ENCODE results near the gene PRR16.

Gene PRR16

GRCh38 chr5:120449501-120449900 lies 14.6 kb upstream of the PRR16 start:
- H3K9ac ChIP-seq (ENCODE audit: low read length), result no peak overlapping the region
- no peak for TF ChIP-seq EZH2phosphoT487 (conservative IDR thresholded peaks at IDR 0.05; ENCODE audit: low read length)
- no peak for TF ChIP-seq CTCF (IDR thresholded peaks at IDR 0.05; ENCODE audit: insufficient read depth, low read length, poor library complexity, severe bottlenecking)
- H3K79me2 ChIP-seq (ENCODE audit: insufficient read depth, low read length), result no peaks in the 10 kb centered on the region
- no peak overlapping the region for H3K4me2 ChIP-seq (ENCODE audit: low read depth, low read length, poor library complexity, severe bottlenecking)
- no peaks in the 10 kb centered on the region for H3K9me2 ChIP-seq (replicated peaks; ENCODE audit: insufficient read depth, low read length)
- H3K4me3 ChIP-seq (ENCODE audit: insufficient read depth, low read length, poor library complexity, severe bottlenecking), result no peak overlapping the region
- H2AFZ ChIP-seq (ENCODE audit: low read depth, low read length, severe bottlenecking), result no peak overlapping the region
- H3F3A ChIP-seq (ENCODE audit: insufficient read depth), result no peaks in the 10 kb centered on the region
- H4K20me1 ChIP-seq (ENCODE audit: low read depth, low read length), result no peaks in the 10 kb centered on the region
- H3K9me3 ChIP-seq (ENCODE audit: insufficient read depth, low read length), result no peaks in the 10 kb centered on the region
- H3K36me3 ChIP-seq (ENCODE audit: low read length), result no peaks in the 10 kb centered on the region
- no peak overlapping the region for H3K27ac ChIP-seq (ENCODE audit: low read depth, low read length)
- no peaks in the 10 kb centered on the region for H3K27me3 ChIP-seq (ENCODE audit: low read length)

- Histone ChIP-seq H3K36me3 (ENCODE audit: low read length) (no peaks in the 10 kb centered on the region), H3K9ac (ENCODE audit: low read length) (no peak overlapping the region), H3K27ac (ENCODE audit: low read depth, low read length) (no peak overlapping the region), H3K4me3 (ENCODE audit: insufficient read depth, low read length, poor library complexity, severe bottlenecking) (no peak overlapping the region), H3K27me3 (ENCODE audit: low read length) (no peaks in the 10 kb centered on the region), H3K9me2 (replicated peaks; ENCODE audit: insufficient read depth, low read length) (no peaks in the 10 kb centered on the region), H3K9me3 (ENCODE audit: insufficient read depth, low read length) (no peaks in the 10 kb centered on the region), H3K4me2 (ENCODE audit: low read depth, low read length, poor library complexity, severe bottlenecking) (no peak overlapping the region), H2AFZ (ENCODE audit: low read depth, low read length, severe bottlenecking) (no peak overlapping the region), H4K20me1 (ENCODE audit: low read depth, low read length) (no peaks in the 10 kb centered on the region), H3K79me2 (ENCODE audit: insufficient read depth, low read length) (no peaks in the 10 kb centered on the region), H3F3A (ENCODE audit: insufficient read depth) (no peaks in the 10 kb centered on the region)
- TF ChIP-seq CTCF (IDR thresholded peaks at IDR 0.05; ENCODE audit: insufficient read depth, low read length, poor library complexity, severe bottlenecking) (no peak), EZH2phosphoT487 (conservative IDR thresholded peaks at IDR 0.05; ENCODE audit: low read length) (no peak)
Measured at GRCh38 chr5:120450910-120451309, 13.2 kb upstream of the PRR16 start.

GRCh38 chr5:120451445-120451844 lies 12.7 kb upstream of the PRR16 start:
- H4K20me1 ChIP-seq (ENCODE audit: low read depth, low read length), result no peaks in the 10 kb centered on the region
- no peak overlapping the region for H3K27ac ChIP-seq (ENCODE audit: low read depth, low read length)
- H2AFZ ChIP-seq (ENCODE audit: low read depth, low read length, severe bottlenecking), result no peak overlapping the region
- TF ChIP-seq CTCF (IDR thresholded peaks at IDR 0.05; ENCODE audit: insufficient read depth, low read length, poor library complexity, severe bottlenecking), result no peak
- no peaks in the 10 kb centered on the region for H3F3A ChIP-seq (ENCODE audit: insufficient read depth)
- no peaks in the 10 kb centered on the region for H3K9me2 ChIP-seq (replicated peaks; ENCODE audit: insufficient read depth, low read length)
- no peak overlapping the region for H3K4me3 ChIP-seq (ENCODE audit: insufficient read depth, low read length, poor library complexity, severe bottlenecking)
- no peaks in the 10 kb centered on the region for H3K36me3 ChIP-seq (ENCODE audit: low read length)
- no peaks in the 10 kb centered on the region for H3K79me2 ChIP-seq (ENCODE audit: insufficient read depth, low read length)
- H3K9ac ChIP-seq (ENCODE audit: low read length), result no peak overlapping the region
- no peaks in the 10 kb centered on the region for H3K9me3 ChIP-seq (ENCODE audit: insufficient read depth, low read length)
- H3K4me2 ChIP-seq (ENCODE audit: low read depth, low read length, poor library complexity, severe bottlenecking), result no peak overlapping the region
- H3K27me3 ChIP-seq (ENCODE audit: low read length), result no peaks in the 10 kb centered on the region

- no peaks in the 10 kb centered on the region for H3K9me2 ChIP-seq (replicated peaks; ENCODE audit: insufficient read depth, low read length)
- no peaks in the 10 kb centered on the region for H4K20me1 ChIP-seq (ENCODE audit: low read depth, low read length)
- no peak overlapping the region for H3K4me2 ChIP-seq (ENCODE audit: low read depth, low read length, poor library complexity, severe bottlenecking)
- no peak overlapping the region for H3K27ac ChIP-seq (ENCODE audit: low read depth, low read length)
- H3K27me3 ChIP-seq (ENCODE audit: low read length), result no peaks in the 10 kb centered on the region
- no peaks in the 10 kb centered on the region for H3F3A ChIP-seq (ENCODE audit: insufficient read depth)
- H3K9me3 ChIP-seq (ENCODE audit: insufficient read depth, low read length), result no peaks in the 10 kb centered on the region
- H2AFZ ChIP-seq (ENCODE audit: low read depth, low read length, severe bottlenecking), result no peak overlapping the region
- no peak overlapping the region for H3K9ac ChIP-seq (ENCODE audit: low read length)
- H3K4me3 ChIP-seq (ENCODE audit: insufficient read depth, low read length, poor library complexity, severe bottlenecking), result no peak overlapping the region
- H3K79me2 ChIP-seq (ENCODE audit: insufficient read depth, low read length), result no peaks in the 10 kb centered on the region
- TF ChIP-seq CTCF (IDR thresholded peaks at IDR 0.05; ENCODE audit: insufficient read depth, low read length, poor library complexity, severe bottlenecking) (no peak), EZH2phosphoT487 (conservative IDR thresholded peaks at IDR 0.05; ENCODE audit: low read length) (no peak)
- H3K36me3 ChIP-seq (ENCODE audit: low read length), result no peaks in the 10 kb centered on the region
Measured at GRCh38 chr5:120452471-120452870, 11.6 kb upstream of the PRR16 start.
